GM18870 (cell line): ENCODE results near the gene CSNK1G1.
A peak's percentile ranks its signal among the peaks of the same experiment; 100 is the strongest.
"Not testable (repeated sequence)": the region's sequence is repeated elsewhere in the genome, so short reads cannot be mapped to it uniquely, and the experiment has no call there.

Source experiments
- ATAC-seq: cut with Tn5 transposase; IDR thresholded peaks from one replicate; pipeline ENCODE4 v1.9.1; 2021; ENCODE audit warnings: moderate library complexity; ENCODE audit not compliant: unreplicated experiment

The CSNK1G1 gene

DNA sequence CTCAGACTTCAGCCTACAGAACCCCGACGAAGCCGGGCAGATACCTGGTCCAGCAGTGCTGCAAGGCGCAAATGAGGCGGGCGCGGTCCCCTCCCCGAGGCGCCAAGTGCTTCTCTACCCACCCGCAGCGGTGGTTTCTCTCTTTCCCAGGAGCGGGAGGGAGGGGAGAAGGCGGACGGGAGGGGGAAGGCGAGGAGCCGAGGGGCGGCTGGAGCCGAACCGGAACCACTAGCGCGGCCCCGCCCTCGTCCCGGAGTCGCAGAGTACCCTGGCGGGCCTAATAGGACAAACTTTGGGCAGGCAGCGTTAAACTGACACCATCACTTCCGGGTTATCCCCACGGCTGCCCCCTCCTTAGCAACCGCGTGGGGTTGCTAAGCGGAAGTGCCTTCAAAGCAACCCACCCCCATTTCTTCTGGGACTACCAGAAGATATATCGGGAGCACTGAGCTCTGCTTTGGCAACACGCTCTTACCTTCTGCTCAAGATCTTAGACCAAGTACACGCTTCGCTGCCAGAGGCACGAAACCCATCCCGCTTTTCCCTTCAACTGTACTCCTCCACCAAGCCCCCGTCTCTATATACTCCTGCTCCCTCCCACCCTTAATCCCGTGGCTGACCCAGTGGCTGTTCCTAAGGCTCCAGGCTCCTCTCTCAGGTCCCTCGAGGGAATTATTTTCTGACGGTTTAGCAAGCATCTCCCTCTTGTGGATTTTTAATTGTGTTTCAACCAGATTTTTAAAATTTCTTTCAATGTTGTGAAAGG lies at the start of gene CSNK1G1:
Gene CSNK1G1, minus strand, starts transcription at position 230 of the 766 bp plus-strand sequence. CDS start 55,674 bp downstream, outside the sequence.
- ATAC-seq, result peak; percentile 89

DNA sequence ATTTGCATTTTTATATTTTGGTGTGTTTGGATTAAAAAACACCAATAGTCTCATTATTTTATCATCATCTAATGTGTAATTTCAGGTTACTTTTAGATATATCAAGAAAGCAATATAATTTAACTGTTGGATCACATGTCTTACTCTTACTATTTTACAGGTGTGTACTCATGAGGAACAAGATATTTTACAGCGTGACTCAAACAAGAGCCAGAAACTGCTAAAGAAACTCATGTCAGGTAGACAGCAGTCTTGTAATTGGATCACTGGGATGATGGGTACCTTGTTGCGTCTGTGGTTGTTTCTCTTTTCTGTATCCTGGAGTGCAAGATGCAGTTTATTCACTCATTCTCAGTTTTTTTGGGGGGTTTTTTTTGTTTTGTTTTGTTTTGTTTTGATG lies 44.6 kb upstream of the CSNK1G1 start:
- ATAC-seq, result no peak

- ATAC-seq, result no peak
Observed at GRCh38 chr15:64398575-64398974, 42.6 kb upstream of the CSNK1G1 start.

GRCh38 chr15:64396789-64397188 lies 40.8 kb upstream of the CSNK1G1 start:
- no peak for ATAC-seq

- ATAC-seq, result not testable (repeated sequence)
Observed at GRCh38 chr15:64392471-64392870, 36.5 kb upstream of the CSNK1G1 start.

DNA sequence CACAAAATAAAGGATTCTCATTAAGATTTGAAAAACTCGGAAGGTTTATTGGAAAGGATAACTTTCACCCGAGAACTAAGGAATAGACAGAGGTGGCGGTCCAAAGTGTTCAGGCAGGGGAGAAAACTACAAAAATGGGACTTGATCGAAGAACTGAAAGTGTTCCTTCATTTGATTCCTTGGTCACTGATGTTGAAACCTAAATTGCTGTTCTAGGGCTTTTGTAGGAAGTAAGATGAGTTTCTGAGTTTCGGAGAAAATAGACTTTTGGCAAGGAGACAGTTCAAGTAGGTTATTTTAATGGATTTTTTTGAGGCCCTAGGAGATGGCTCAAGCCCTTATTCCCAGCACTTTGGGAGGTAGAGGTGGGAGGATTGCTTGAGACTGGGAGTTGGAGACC lies 33.1 kb upstream of the CSNK1G1 start:
- ATAC-seq, result no peak

DNA sequence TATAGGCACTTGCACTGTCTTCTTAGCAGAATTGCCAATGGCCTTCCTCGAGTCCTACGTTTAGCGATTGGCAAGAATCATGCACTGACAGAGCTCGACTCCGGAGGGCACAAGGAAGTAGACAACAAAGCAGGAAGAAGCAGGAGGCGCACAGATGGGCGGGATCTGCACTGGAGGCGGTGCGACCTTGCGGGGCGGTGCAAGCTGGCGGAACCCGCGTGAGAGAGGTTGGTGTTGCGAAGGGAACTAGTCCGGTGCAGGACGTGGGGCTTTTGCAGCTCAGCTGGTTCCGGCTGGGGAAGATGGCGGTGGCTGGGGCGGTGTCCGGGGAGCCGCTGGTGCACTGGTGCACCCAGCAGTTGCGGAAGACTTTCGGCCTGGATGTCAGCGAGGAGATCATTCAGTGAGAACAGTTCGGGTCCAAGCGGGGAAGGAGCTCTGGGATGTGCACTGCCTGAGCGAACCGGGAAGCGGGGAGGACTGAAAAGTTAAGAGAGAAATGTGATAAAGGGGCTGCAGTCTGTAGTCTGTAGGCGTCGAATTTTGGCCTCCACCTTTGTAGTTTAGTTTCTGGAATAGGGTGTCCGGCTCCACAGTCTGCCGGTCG lies 31.7 kb upstream of the CSNK1G1 start, which contains the start of gene TRIP4:
Gene TRIP4, plus strand, starts transcription at position 275 of the 607 bp plus-strand sequence. Its CDS starts 28 bp downstream, at position 303.
- ATAC-seq, result peak; percentile 92

DNA sequence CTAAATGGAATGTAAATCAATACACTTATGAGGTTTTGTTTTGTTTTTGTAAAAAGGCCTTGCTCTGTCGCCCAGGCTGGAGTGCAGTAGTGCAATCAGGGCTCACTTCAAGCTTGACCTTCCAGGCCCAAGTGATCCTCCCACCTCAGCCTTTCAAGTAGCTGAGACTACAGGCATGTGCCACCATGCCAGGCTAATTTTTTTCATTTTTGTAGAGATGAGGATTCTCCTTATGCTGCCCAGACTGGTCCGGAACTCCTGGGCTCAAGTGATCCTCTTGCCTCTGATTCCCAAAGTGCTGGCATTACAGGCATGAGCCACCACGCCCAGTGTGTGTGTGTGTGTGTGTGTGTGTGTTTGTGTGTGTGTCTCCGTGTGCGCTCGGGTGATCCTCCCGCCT lies 30.3 kb upstream of the CSNK1G1 start:
- ATAC-seq, result no peak

DNA sequence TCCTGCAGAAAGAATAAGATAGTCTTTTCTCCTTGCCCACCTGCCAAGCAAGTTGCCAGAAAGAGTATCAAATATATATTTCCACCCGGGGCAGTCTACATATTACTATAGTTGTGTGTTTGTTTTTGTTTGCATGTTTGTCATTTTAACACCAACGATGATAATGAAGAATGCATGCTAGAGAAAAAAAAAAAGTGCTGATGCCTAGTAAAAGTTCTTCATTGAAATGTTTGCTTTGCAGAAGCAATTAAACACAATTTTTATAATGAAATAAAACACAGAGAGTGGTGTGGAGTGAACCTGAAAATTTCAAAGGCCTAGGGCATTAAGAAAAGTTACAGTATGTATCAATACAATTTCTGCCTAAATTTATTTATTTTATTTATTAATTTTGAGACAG lies 27.8 kb upstream of the CSNK1G1 start:
- no peak for ATAC-seq

- peak; percentile 77 for ATAC-seq
Observed at GRCh38 chr15:64381000-64381751, 25.2 kb upstream of the CSNK1G1 start, which contains the start of gene PCLAF. TSS of gene PCLAF (minus strand) at chr15:64381441. CDS start at chr15:64381371, 70 bp downstream.

DNA sequence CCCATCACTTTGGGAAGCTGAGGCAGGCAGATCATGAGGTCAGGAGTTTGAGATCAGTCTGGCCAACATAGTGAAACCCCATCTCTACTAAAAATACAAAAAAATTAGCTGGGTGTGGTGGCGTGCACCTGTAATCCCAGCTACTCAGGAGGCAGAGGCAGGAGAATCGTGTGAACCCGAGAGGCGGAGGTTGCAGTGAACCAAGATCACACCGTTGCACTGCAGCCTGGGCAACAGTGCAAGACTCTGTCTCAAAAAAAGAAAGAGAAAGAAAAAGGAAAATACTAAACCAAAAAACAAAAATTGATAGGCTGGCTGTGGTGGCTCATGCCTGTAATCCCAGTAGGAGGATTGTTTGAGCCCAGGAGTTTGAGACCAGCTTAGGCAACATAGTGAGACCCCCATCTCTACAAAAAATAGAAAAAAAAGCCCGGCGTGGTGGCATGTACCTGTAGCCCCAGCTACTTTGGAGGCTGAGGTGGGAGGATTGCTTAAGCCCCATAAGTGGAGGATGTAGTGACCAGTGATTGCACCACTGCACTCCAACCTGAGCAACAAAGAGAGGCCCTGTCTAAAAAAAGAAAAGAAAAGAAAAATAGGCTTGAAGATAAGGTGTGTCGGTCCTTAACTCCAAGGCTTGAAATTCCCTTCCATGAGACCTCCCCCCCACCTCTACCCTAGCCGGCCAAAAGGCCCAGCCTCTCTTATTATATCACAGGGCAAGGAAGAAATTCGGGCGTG lies 24.3 kb upstream of the CSNK1G1 start:
- not testable (repeated sequence) for ATAC-seq

GRCh38 chr15:64379216-64379960 lies 23.4 kb upstream of the CSNK1G1 start:
- no peak for ATAC-seq

DNA sequence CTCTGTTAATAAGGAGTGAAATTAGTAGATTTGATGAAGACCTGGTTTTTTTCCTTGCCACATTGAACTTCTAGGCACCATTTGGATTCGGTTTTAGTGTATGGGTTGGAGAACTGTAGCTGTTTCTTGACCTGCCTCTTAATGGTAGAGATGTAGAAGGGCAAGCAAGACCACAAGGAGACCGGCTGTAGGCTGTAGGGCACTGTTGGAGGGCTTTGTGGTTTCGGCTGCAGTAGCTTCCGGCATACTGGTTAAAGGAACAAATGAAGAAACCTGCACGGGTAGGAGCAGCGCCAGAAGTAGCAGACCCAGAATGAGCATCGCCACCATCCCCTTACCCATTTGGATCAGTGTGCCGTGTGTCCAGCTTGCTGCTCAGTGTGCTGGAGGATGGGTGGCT lies 17.4 kb upstream of the CSNK1G1 start:
- ATAC-seq, result no peak

- ATAC-seq, result not testable (repeated sequence)
Observed at GRCh38 chr15:64371383-64371782, 15.4 kb upstream of the CSNK1G1 start.

- ATAC-seq, result no peak
Observed at GRCh38 chr15:64369078-64369607, 13.2 kb upstream of the CSNK1G1 start.

DNA sequence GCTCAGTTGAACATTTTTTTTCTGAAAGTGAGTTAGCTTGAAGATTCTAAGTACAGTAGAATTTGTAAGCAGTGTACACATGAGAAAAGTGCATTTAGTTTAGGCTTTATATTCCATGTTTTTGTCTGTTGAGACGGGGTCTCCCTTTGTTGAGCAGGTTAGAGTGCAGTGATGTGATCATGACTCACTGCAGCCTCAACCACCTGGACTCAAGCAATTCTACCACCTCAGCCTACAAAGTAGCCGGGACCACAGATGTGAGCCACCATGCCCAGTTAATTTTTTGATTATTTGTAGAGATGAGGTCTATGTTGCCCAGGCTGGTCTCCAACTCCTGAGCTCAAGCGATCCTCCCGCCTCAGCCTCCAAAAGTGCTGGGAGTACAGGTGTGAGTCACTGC lies 5.3 kb upstream of the CSNK1G1 start:
- ATAC-seq, result no peak

DNA sequence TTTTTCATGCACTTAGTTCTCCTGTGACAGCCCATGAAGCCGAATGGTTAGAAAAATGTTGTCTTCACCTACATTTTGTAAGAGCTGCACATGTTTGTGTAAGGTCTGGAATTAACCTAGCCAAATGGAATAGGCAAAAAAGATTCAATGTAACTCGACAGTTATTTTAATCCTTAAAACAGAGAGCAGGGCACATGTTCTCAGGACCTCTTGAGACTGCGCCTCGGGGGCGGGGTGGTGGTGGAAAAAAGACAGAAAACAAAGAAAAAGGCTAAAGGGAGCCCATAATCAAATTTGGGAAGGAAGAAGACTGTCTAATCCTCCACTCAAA lies 702 bp upstream of the CSNK1G1 start:
- no peak for ATAC-seq

DNA sequence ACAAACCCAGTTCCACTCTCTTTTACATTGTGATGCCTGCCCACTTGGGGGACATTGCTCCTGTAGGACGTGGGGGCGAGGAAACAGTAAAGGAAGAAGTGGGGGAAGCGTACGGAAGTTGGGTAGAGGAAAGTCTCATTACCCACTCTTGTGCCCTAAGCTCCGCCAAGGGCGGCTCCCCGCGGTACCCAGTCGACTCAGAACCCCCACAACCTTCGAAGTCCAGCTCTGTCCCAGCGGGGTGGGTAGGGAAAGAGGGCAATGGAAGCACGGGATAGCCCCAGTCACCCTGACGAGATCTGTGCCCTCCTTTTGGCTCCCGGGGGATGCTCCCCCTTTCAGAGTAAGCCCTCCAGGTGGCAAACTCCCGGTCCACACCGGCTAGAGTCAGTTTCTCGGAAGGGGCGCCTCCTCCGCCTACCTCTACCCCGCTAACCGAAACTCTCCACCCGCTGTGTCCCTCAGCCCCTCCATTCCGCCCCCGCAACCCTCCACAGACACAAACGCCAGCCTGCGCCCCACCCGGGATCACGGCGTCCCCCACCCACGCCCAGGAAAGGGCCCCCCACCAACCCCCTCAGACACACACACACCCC lies 527 bp downstream of the CSNK1G1 start:
- peak; percentile 10 for ATAC-seq

DNA sequence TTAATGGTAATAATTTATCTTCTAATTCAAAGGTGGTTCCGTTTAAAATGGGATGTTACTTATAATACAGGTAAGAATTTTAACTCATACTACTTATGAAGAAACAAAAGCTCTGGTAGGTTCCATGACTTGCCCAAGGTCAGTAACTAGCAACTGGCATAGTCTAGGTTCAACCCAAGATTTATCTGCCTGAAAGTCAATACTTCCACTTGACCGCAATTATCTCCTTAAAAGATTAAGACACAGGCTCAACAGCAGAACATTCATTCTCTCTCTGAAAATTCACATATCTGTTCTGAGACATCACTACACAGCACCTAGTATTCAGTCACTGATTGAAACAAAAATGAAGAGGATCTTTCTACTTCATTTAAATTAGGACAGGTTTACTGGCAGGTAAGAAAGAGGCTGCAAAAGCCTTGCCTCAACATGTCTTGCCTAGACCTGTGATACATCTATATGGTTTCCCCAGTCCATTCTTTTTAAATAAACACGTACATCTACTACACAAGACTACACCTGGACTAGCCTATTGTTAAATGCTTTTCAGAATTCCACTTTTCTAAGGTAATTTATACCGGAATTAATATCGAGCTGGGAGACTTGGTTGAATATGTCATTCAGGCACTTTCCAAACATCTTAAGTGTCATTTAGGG lies 1.2 kb downstream of the CSNK1G1 start:
- no peak for ATAC-seq
